DMS79 (cell line): Measurements from ENCODE around the gene ACBD5.
"Not testable (repeated sequence)": the region's sequence is repeated elsewhere in the genome, so short reads cannot be mapped to it uniquely, and the experiment has no call there.

Experiments used
- DNase-seq: peaks from one replicate; lab custom pipeline; 2025; lab: John Stamatoyannopoulos, UW

The ACBD5 gene, protein sequence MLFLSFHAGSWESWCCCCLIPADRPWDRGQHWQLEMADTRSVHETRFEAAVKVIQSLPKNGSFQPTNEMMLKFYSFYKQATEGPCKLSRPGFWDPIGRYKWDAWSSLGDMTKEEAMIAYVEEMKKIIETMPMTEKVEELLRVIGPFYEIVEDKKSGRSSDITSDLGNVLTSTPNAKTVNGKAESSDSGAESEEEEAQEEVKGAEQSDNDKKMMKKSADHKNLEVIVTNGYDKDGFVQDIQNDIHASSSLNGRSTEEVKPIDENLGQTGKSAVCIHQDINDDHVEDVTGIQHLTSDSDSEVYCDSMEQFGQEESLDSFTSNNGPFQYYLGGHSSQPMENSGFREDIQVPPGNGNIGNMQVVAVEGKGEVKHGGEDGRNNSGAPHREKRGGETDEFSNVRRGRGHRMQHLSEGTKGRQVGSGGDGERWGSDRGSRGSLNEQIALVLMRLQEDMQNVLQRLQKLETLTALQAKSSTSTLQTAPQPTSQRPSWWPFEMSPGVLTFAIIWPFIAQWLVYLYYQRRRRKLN

GRCh38 chr10:27240212-27241009 lies at the start of gene ACBD5:
ACBD5 (minus strand) TSS chr10:27240797; CDS start chr10:27240688, 109 bp downstream.
- peak; percentile 42 for DNase-seq

DNA sequence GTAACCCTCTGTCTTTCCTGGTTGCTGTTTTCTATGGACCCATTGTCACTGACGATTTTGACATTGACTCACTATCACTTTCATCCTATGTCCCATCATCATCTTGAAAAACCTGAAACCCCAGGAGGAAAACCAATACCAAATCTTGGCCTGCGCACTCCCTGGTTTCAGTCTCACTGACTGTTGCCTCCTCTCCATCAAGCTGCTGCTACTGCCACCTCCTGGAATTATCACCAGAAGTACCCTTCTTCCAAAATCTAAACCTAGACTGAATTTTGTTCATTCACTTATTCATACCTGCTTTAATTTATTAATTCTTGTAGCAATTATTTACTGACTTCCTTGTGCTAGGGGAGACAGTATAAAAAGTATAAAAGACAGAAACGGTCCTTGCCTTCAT lies 44.5 kb upstream of the ACBD5 start:
- DNase-seq: no peak

- no peak for DNase-seq
Observed at GRCh38 chr10:27276581-27276980, 36.0 kb upstream of the ACBD5 start.

DNA sequence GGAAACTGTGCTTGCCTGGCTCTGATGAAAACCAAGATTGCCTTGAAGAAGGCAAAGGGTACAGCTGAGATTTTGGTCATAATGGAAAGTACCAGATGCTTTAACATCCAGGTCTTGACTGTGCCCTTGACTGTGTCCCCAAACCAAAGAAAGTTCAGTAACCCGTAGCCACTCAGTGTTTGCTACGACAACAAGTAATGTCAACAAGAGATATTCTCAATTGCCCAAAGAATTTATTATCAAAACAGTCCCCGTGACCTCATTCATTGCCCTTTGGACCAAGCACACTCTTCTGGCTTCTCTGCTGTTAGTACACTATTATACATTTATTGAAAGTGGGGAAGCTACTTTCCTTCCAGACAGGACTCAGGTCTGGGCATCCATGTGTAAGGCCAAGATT lies 25.4 kb upstream of the ACBD5 start:
- DNase-seq: not testable (repeated sequence)

DNA sequence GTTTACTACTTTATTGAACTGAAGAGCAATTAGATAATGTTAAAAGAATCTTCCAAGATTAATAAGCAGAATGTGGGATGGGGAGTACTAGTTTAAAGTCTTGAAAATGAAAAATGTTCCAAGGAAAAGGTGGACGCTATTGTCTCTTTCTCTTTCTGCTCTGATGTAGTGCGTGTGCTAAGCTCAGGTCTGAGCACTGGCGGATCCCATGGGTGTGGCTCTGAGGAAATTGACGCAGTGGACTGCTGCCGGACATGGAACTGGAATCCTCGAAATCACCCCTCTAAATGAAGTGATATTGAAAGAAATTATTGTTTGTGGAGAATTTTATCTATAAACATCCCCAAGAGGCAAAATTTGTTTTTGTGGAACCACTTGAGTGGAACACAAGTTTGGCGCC lies 22.2 kb upstream of the ACBD5 start:
- not testable (repeated sequence) for DNase-seq

DNA sequence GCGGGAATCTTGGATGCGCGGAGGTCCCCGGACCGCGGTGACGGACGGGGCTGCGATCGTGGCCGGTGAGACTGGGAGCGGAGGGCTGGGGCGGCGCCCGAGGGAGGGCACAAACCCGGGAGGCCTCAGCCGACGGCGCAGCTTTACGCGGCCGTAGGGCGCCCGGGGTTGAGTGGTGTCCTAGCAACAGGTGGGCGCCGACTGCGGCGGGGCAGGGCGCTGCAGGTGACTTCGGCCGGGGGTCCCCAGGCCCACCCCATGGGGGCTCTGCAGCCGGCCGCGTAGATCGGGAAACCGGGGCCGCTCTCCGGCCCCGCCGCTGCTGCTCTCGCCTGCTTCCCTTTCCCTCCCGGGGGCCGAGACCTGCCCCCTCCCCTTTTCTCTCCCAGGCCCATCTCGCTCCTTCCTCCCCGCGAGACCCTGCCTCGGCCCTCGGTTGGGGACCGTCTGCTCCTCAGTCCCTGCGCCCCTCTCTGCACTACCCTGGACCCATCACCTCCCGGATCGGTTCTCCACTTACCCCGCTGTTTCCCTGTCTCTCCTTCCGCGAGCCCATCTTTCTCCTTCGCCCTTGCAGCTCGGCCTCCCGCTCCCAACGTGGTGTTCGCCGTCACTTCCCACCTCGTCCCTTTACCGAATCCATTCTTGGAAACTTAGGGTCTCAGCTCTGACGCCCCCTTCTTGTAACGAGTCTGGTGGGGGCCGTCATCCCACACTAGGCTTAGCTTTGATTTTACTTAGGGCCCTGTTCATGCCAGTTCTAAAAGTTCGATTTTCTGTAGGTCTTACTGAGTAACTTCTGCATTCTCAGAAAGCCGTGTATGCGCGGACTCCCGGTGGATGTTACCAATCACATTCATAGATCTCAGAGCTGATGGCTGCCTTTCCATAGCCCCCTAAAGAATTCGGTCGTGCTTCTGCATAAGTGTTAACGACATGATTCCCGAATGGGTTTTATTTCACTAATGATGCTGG lies 18.5 kb upstream of the ACBD5 start:
- DNase-seq: no peak

GRCh38 chr10:27258492-27258837 lies 17.9 kb upstream of the ACBD5 start:
- DNase-seq: no peak

DNA sequence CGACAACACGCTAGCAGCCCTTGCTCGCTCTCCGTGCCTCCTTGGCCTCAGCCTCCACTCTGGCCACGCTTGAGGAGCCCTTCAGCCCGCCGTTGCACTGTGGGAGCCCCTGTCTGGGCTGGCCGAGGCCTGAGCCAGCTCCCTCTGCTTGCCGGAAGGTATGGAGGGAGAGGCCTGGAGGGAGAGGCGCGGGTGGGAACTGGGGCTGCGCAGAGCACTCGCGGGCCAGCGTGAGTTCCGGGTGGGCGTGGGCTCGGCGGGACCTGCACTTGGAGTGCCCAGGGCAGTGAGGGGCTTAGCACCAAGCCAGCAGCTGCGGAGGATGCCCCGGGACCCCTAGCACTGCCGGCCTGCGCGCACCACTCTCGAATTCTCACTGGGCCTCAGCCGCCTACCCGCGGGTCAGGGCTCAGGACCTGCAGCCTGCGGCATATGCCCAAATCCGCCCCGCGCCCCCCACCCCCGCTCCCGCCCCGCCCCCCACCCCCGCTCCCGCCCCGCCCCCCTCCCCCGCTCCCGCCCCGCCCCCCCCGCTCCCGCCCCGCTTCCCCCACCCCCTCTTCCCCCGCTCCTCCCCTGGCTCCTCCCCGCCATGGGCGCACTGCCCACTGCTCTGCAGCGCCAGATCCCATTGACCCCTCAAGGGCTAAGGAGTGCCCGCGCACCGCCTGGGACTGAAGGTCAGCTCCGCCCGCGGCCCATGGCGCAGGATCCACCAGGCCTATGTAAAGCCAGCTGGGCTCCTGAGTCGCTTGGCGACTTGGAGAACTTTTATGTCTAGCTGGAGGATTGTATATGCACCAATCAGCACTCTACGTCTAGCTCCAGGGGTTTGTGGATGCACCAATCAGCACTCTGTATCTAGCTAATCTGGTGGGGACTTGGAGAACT lies 15.9 kb upstream of the ACBD5 start:
- DNase-seq: no peak

GRCh38 chr10:27253576-27253975 lies 13.0 kb upstream of the ACBD5 start:
- no peak for DNase-seq

DNA sequence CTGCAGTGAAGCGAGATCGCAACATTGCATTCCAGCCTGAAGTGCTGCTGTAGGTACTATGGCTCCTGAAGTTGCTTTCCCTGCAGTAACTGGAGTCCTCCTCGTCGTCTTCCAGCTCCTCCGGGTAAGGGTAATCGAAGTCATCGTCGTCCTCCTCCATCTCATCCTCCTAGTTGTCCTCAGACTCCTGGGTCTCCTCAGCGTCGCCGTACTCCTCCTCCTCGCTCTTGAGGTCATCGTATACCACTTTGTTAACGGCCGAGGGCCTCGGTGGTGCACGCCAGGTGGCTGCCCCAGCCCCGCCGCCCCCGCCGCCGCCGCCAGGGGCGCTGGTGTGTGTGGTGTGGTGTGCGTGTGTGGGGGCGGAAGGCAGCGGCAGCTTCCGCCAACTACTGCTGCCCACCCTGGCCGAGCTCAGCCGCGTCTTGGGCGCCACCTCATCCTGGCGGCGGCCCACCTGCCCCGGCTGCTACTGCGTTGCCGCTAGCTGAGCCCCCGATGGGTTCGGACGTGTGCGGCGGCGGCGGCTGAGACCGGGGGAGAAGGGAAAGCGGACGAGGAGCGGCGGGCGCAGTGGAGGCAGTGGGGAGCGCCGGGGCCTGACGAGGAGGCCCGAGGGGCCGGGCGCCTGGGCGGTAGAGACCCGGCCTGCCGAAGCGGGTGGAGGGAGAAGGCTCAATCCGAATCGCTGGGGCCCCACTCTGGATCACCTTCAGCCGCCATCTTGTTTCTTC lies 11.8 kb upstream of the ACBD5 start:
- DNase-seq: no peak

- DNase-seq: no peak
Observed at GRCh38 chr10:27251554-27251953, 11.0 kb upstream of the ACBD5 start.

DNA sequence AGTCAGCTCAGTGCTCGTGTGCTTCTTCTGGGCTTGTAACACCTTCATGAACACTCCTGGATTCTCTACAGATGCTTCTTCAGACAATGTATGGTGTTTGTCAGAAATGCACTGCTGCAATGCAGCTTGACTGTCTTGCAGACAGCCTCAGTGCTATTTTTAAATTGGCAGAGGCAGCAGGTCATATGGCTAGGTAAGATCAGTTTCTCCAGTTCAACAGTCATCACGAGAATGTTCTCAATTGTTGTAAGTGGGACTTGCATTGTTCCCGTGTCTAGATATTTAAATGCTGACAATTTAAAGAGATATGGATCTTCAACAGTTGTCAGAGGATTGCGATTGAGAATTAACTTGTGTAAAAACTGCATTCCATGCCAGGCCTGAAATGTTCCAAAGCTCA lies 7.6 kb upstream of the ACBD5 start:
- DNase-seq: no peak

DNA sequence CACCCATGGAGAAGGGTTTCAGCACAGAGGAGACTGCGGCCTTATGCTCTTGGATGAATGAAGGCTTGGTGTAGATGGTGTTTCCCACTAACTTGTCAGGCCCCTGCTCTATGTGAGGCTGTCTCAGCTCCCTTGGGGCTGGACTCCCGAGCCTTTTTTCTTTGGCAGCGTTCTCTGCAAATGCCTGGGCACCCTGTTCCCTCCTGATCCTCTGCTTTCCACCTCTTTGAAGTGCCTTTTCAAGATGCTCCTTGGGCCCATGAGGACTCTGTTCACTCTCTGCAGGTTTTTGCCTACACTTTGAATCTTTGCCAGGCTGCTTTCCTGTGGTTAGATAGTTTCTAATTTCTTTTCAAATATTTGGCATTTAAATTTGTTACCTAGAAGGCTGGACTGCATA lies 6.8 kb upstream of the ACBD5 start:
- DNase-seq: no peak

DNA sequence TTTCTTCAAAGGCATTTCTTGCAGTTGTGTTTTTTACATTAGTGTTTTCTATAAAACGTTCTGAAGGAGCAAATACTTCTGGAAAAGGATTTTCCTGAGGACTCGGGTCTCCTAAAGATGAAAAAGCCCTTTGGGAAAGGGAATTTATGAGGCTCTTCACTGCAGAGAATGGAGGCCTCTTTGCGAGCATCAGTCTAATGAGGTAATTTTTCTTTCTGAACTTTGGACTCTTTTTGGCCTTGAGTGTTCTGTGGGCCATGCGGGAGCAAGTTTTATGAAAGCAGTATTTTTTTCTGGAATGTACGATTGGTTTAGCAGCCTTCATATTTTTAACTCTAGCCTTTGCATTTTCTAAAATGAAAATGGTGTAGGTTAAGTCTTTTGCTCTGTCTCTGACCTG lies 6.4 kb upstream of the ACBD5 start:
- DNase-seq: no peak

- DNase-seq: no peak
Observed at GRCh38 chr10:27245836-27246235, 5.2 kb upstream of the ACBD5 start.

GRCh38 chr10:27244976-27245375 lies 4.4 kb upstream of the ACBD5 start:
- no peak for DNase-seq

DNA sequence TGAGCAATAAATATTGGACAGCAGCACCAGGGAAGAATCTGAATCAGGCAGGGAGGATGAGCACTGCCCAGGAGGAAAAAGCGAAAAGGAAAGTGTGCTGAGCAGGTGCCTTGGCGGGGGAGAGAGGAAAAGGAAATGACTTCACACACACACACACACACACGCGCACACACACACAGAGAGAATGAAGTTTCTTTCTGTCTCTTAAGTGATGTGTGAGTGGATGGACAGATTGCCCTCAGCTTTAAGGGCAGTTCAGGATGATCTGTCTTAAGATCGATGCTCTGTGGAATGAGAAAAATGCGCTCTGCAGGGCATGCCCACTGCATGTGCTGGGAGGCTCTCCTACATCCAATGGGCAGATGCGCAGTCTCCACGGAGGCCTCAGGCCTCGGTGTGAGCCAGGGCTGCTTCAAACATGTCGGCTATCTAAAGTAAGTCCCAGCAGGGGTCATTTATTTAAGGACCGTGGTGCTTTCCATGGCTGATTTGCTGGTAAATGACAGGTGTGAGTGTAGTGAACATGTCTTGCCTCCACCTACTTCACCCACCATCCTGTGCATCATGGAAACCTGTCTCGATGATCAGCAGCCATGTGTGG lies 2.5 kb upstream of the ACBD5 start:
- DNase-seq: no peak

DNA sequence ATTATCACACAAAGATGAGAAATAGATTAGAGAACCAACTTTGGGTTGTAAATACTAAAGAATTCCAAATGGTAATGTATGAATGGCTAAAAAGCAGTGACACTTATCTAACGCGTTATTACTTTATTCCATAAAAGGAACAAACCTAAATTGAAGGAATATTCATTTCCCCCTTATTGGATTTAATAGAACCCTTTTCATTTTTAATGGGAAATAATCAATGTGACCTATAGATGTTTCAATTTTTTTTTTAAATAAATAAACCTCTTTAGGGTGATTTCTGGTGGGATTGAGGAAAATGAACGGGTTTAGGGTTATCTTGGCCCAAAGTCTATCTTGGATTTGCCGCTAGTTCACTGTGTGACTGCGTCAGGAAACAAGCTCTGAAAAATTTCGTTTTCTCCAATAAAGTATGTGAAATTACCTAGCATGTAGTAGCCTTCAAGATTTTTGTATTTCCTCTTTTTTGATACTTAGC lies 1.9 kb upstream of the ACBD5 start:
- DNase-seq: no peak

- DNase-seq: peak; percentile 72
Observed at GRCh38 chr10:27241652-27242472, 1.3 kb upstream of the ACBD5 start.
